Transverse colon (tissue), 4 donors: Measurements from ENCODE around the gene NCAPD3. TPM values are rescaled to one million over a fixed set of nuclear protein-coding genes. Genes with fewer than 3 reads are reported as not detected.
"Not testable (repeated sequence)": the region's sequence is repeated elsewhere in the genome, so short reads cannot be mapped to it uniquely, and the experiment has no call there.

Experiments
- DNase-seq: peaks from one replicate; pipeline ENCODE4 v3.0.0-alpha.2; 2019
- H3K27ac ChIP-seq, 4 donors: fragments of 200-600 bp; sonication (generic); 2 replicates each; pipeline ENCODE4 v1.5.1; 2016 to 2018; ENCODE audit warnings: inconsistent platforms in 4 of 4
- H3K27me3 ChIP-seq: fragments of 200-600 bp; sonication (generic); 2 replicates; pipeline ENCODE4 v1.5.1; 2017; ENCODE audit warnings: inconsistent platforms
- H3K36me3 ChIP-seq, 4 donors: fragments of 200-600 bp; sonication (generic); 2 replicates each; pipeline ENCODE4 v1.5.1; 2017 to 2019; ENCODE audit warnings: inconsistent platforms in 4 of 4
- H3K4me1 ChIP-seq, 4 donors: fragments of 200-600 bp; sonication (generic); 2 replicates each; pipeline ENCODE4 v1.5.1; 2017 to 2020; ENCODE audit warnings: inconsistent platforms in 4 of 4
- H3K4me3 ChIP-seq, 4 donors: fragments of 200-600 bp; sonication (generic); 1 replicate in 1 of 4; 2 replicates in 3 of 4; pipeline versions ENCODE4 v1.5.1 to v1.6.1; 2017 to 2019; ENCODE audit warnings: inconsistent platforms in 4 of 4
- H3K9me3 ChIP-seq, 2 donors: fragments of 200-600 bp; sonication (generic); 2 replicates each; pipeline ENCODE4 v1.5.1; 2017 to 2019; ENCODE audit warnings: inconsistent platforms in 2 of 2
- EP300 ChIP-seq: sonication (generic); formaldehyde crosslinking; IDR thresholded peaks from one replicate; pipeline ENCODE4 v1.6.1; 2017; ENCODE audit warnings: antibody characterized with exemption, low read depth
- POLR2A ChIP-seq: fragments of 450-650 bp; IDR thresholded peaks from one replicate; pipeline ENCODE4 v1.6.1; 2016; ENCODE audit warnings: antibody characterized with exemption, mild to moderate bottlenecking, moderate library complexity
- POLR2AphosphoS5 ChIP-seq, 3 donors: sonication (generic); formaldehyde crosslinking; IDR thresholded peaks; one replicate each; pipeline ENCODE4 v1.6.1; 2016; ENCODE audit warnings: antibody characterized with exemption in 3 of 3
- WGBS, 2 donors: methylation state at CpG; one replicate each; pipeline ENCODE4 v1.1.5; 2018; ENCODE audit warnings: low coverage in 1 of 2; 5-methylcytosine and 5-hydroxymethylcytosine counted together
- in situ Hi-C, 4 donors: fragments of 200-750 bp; cut with MboI; loops; one replicate each; pipeline versions ENCODE4 v1.15.0 to v1.15.1; 2017; ENCODE audit warnings: low sequenced_read_pairs in 3 of 4, low pct_ligation_motif_present in 1 of 4, low pct_unique_long_range_greater_than_20kb in 1 of 4
- intact Hi-C: fragments of 100-400 bp; cut with DNase I; formaldehyde crosslinking; loops from one replicate; pipeline ENCODE4 v1.15.1; 2023; ENCODE audit warnings: low total_unique reads
- total RNA-seq, 4 donors: library from RNA; depleted of rRNA; stranded (reverse); fragments of >200 nt; gene quantifications; one replicate each; pipeline ENCODE4 v1.1.0, GENCODE V29; 2016
- TF ChIP-seq, protein P1 (sequence below), 5 experiments: fragments of 200-600 bp in 3 of 5; fragments of 450-650 bp in 2 of 5; sonication (generic) in 3 of 5; IDR thresholded peaks; 1 replicate in 2 of 5; 2 replicates in 3 of 5; pipeline ENCODE4 v1.5.1; 2016 to 2017; ENCODE audit warnings: antibody characterized with exemption in 5 of 5, inconsistent platforms in 3 of 5, mild to moderate bottlenecking in 2 of 5, moderate library complexity in 1 of 5

Gene NCAPD3
- total RNA-seq, 4 donors from 2014 or later = 7.0 to 21.3 (median 13.8) TPM

- no peak for DNase-seq
- no peaks in the 10 kb centered on the region for H3K27me3 ChIP-seq
- no peak overlapping the region for H3K4me3 ChIP-seq
- H3K27ac ChIP-seq = no peak overlapping the region
- no peaks in the 10 kb centered on the region for H3K4me1 ChIP-seq
- no peak for TF ChIP-seq POLR2A
- TF ChIP-seq, protein P1, sequence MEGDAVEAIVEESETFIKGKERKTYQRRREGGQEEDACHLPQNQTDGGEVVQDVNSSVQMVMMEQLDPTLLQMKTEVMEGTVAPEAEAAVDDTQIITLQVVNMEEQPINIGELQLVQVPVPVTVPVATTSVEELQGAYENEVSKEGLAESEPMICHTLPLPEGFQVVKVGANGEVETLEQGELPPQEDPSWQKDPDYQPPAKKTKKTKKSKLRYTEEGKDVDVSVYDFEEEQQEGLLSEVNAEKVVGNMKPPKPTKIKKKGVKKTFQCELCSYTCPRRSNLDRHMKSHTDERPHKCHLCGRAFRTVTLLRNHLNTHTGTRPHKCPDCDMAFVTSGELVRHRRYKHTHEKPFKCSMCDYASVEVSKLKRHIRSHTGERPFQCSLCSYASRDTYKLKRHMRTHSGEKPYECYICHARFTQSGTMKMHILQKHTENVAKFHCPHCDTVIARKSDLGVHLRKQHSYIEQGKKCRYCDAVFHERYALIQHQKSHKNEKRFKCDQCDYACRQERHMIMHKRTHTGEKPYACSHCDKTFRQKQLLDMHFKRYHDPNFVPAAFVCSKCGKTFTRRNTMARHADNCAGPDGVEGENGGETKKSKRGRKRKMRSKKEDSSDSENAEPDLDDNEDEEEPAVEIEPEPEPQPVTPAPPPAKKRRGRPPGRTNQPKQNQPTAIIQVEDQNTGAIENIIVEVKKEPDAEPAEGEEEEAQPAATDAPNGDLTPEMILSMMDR (IDR thresholded peaks at IDR 0.05) = no peak
- in situ Hi-C loops = no loop called here
- H3K36me3 ChIP-seq = peaks cover 0 to 25% (median 5%) of the 10 kb centered on the region in 4 donors
- intact Hi-C loops = no loop called here
- H3K9me3 ChIP-seq = no peaks in the 10 kb centered on the region
These were observed 36.7 kb upstream of the NCAPD3 start for GRCh38 chr11:134260503-134260902.

DNA sequence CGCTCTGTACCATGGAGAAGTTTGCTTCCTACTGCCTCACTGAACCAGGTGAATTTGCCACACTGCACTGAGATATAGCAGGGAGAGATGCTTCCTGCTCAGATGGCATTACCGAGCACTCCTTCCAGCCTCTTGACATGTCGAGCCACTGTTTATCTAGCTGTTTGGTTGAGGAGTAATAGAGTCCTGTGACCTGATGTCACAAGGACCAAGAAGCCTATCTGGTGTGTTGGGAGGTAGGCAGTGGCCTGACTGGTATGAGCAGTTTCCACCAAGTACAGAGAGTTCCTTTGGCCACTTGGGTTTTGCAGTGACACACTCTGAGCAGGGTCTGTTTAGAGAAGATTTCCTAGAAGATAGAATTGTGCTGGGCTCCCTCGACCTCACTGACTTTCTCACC lies 34.8 kb upstream of the NCAPD3 start:
- no peaks in the 10 kb centered on the region for H3K27me3 ChIP-seq
- peaks cover 0 to 10% (median 9%) of the 10 kb centered on the region in 4 donors for H3K4me1 ChIP-seq
- peaks cover 0 to 25% (median 5%) of the 10 kb centered on the region in 4 donors for H3K36me3 ChIP-seq
- TF ChIP-seq, protein P1 (IDR thresholded peaks at IDR 0.05) = no peak
- no peak for TF ChIP-seq POLR2AphosphoS5 (IDR thresholded peaks at IDR 0.05)
- TF ChIP-seq EP300 = no peak
- TF ChIP-seq POLR2A = no peak
- 86 to 91% methylated on average over 1 to 4 of the region's 4 CpGs for WGBS, 2 donors
- in situ Hi-C loops = no loop called here
- no peaks in the 10 kb centered on the region for H3K9me3 ChIP-seq
- no peak overlapping the region for H3K27ac ChIP-seq
- DNase-seq = no peak
- no peak overlapping the region for H3K4me3 ChIP-seq
- intact Hi-C loops = no loop called here

- TF ChIP-seq, protein P1 (IDR thresholded peaks at IDR 0.05) = no peak
- TF ChIP-seq POLR2AphosphoS5 (IDR thresholded peaks at IDR 0.05) (no peak), POLR2A (no peak), EP300 (no peak)
- no peaks in the 10 kb centered on the region for H3K9me3 ChIP-seq
- intact Hi-C loops = no loop called here
- H3K27ac ChIP-seq = no peak overlapping the region
- no peaks in the 10 kb centered on the region for H3K27me3 ChIP-seq
- DNase-seq = no peak
- H3K4me1 ChIP-seq = peaks cover 1 to 18% (median 14%) of the 10 kb centered on the region in 4 donors
- peaks cover 0 to 15% (median 5%) of the 10 kb centered on the region in 4 donors for H3K36me3 ChIP-seq
- in situ Hi-C loops = no loop called here
- 95% methylated on average over 11 of the region's 11 CpGs; no CpG with 5 or more reads in 1 of the 2 donors for WGBS, 2 donors
- H3K4me3 ChIP-seq = no peak overlapping the region
These were observed 33.3 kb upstream of the NCAPD3 start for GRCh38 chr11:134257101-134257500.

- in situ Hi-C loops, DNase-seq, H3K36me3 ChIP-seq, H3K27me3 ChIP-seq, H3K9me3 ChIP-seq, H3K27ac ChIP-seq, H3K4me3 ChIP-seq, intact Hi-C loops: not testable (repeated sequence)
- WGBS, 2 donors = 90 to 98% methylated on average over 4 to 5 of the region's 5 CpGs
- H3K4me1 ChIP-seq = peaks cover 6 to 22% (median 19%) of the 10 kb centered on the region in 4 donors
These were observed 31.4 kb upstream of the NCAPD3 start for GRCh38 chr11:134255184-134255561.

- intact Hi-C loops = no loop called here
- peak overlapping the region; percentile 66 to 100 (median 79) for H3K4me3 ChIP-seq
- no peaks in the 10 kb centered on the region for H3K27me3 ChIP-seq
- DNase-seq = no peak
- peaks cover 0 to 8% (median 0%) of the 10 kb centered on the region in 4 donors for H3K36me3 ChIP-seq
- TF ChIP-seq POLR2AphosphoS5 (IDR thresholded peaks at IDR 0.05) (no peak), POLR2A (no peak), EP300 (no peak)
- TF ChIP-seq, protein P1 (IDR thresholded peaks at IDR 0.05) = no peak
- no peaks in the 10 kb centered on the region for H3K9me3 ChIP-seq
- H3K27ac ChIP-seq = no peak overlapping the region
- WGBS, 2 donors = 61 to 62% methylated on average over 3 of the region's 3 CpGs
- in situ Hi-C loops = no loop called here
- H3K4me1 ChIP-seq = peaks cover 6 to 22% (median 19%) of the 10 kb centered on the region in 4 donors
These were observed 30.8 kb upstream of the NCAPD3 start for GRCh38 chr11:134254433-134255183.
